PC-9 (cell line): ENCODE results near the gene CMTR1. TPM values are rescaled to one million over a fixed set of nuclear protein-coding genes. Genes with fewer than 3 reads are reported as not detected.

Experiments used
- BruUV-seq: library from RNA; stranded (reverse); fragments of 400-500 nt; replicated peaks from 2 replicates; lab custom pipeline; 2021; lab: Mats Ljungman, UMichigan
- CTCF ChIA-PET: fragments of 300-600 bp; sonication (Branson Sonifier 250); formaldehyde crosslinking; loops from one replicate; lab custom pipeline; 2022; ENCODE audit warnings: antibody characterized with exemption; lab: Charles Lee
- POLR2A ChIA-PET: fragments of 300-600 bp; sonication (Branson Sonifier 250); formaldehyde crosslinking; loops from one replicate; lab custom pipeline; 2022; ENCODE audit warnings: antibody characterized with exemption; ENCODE audit not compliant: unreplicated experiment; lab: Charles Lee
- DNase-seq, 2 experiments: peaks; one replicate each; pipeline versions ENCODE4 v3.0.0 to v3.0.0-alpha.2; 2015 to 2022; ENCODE audit warnings: mixed read lengths in 1 of 2
- H2AFZ ChIP-seq: fragments of 200-600 bp; sonication (generic); 2 replicates; pipeline ENCODE4 v1.8.1; 2017; ENCODE audit warnings: antibody characterized with exemption
- H3F3A ChIP-seq: fragments of 200-600 bp; sonication (generic); 2 replicates; pipeline ENCODE4 v1.8.1; 2017; ENCODE audit warnings: antibody characterized with exemption, mild to moderate bottlenecking, low read depth; ENCODE audit not compliant: insufficient read depth
- H3K27ac ChIP-seq: fragments of 200-600 bp; sonication (generic); 2 replicates; pipeline ENCODE4 v1.6.1; 2016; ENCODE audit warnings: mixed run types
- H3K27me3 ChIP-seq: fragments of 200-600 bp; sonication (generic); 2 replicates; pipeline ENCODE4 v1.6.1; 2016; ENCODE audit warnings: low read depth, mixed run types; ENCODE audit not compliant: insufficient read depth
- H3K36me3 ChIP-seq: fragments of 200-600 bp; sonication (generic); 2 replicates; pipeline ENCODE4 v1.6.1; 2016; ENCODE audit warnings: low read depth, mixed run types
- H3K4me1 ChIP-seq: fragments of 200-600 bp; sonication (generic); replicated peaks from 2 replicates; pipeline ENCODE4 v1.6.1; 2016; ENCODE audit warnings: mixed run types; ENCODE audit not compliant: insufficient read depth
- H3K4me2 ChIP-seq: fragments of 200-600 bp; sonication (generic); 2 replicates; pipeline ENCODE4 v1.6.1; 2017; ENCODE audit warnings: mixed run types
- H3K4me3 ChIP-seq: fragments of 200-600 bp; sonication (generic); 2 replicates; pipeline ENCODE4 v1.6.1; 2016; ENCODE audit warnings: mixed run types
- H3K79me2 ChIP-seq: fragments of 200-600 bp; sonication (generic); 2 replicates; pipeline ENCODE4 v1.6.1; 2017; ENCODE audit warnings: low read depth, mixed run types
- H3K9me2 ChIP-seq: fragments of 200-600 bp; sonication (generic); 2 replicates; pipeline ENCODE4 v1.8.1; 2017; ENCODE audit warnings: mild to moderate bottlenecking; ENCODE audit not compliant: insufficient read depth
- H3K9me3 ChIP-seq: fragments of 200-600 bp; sonication (generic); 2 replicates; pipeline ENCODE4 v1.8.1; 2016; ENCODE audit warnings: low read depth; ENCODE audit not compliant: insufficient read depth
- H4K20me1 ChIP-seq: fragments of 200-600 bp; sonication (generic); 2 replicates; pipeline ENCODE4 v1.8.1; 2017; ENCODE audit not compliant: insufficient read depth
- EZH2 ChIP-seq: fragments of 200-600 bp; sonication (generic); IDR thresholded peaks from 2 replicates; pipeline ENCODE4 v1.8.0; 2017; ENCODE audit warnings: antibody characterized with exemption, low read depth
- intact Hi-C: fragments of 100-400 bp; cut with micrococcal nuclease; formaldehyde crosslinking; loops from one replicate; pipeline ENCODE4 v1.10.0; 2022; ENCODE audit not compliant: unreplicated experiment
- total RNA-seq: library from RNA; stranded (reverse); gene quantifications from 2 replicates; pipeline ENCODE4 v1.2.3, GENCODE V29; 2021
- TF ChIP-seq, protein P1 (sequence below): fragments of 200-600 bp; sonication (generic); conservative IDR thresholded peaks from 2 replicates; pipeline ENCODE4 v1.6.1; 2017; ENCODE audit warnings: mixed run types, antibody characterized with exemption, mild to moderate bottlenecking, moderate library complexity

Gene CMTR1
- total RNA-seq, 1 experiment from 2014 or later, result 28.3 TPM

DNA sequence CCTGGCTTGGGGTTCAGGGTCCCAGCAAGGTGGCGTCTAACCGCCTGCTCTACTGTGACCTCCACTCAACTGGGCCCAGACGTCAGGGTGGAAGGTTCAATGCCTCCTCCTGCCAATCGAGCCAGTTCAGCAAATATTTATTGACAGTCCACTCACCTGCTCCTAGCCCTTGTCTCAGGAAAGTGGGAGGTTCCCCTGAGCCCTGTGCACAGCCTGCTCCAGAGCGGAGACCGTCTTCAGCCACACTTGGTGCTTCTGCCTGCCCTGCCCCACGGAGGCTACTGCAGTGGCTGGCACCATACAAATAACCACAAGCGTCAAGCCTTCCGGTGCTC, 60.6 kb downstream of the CMTR1 start:
- Histone ChIP-seq H3K4me3 (no peak overlapping the region), H3K9me2 (no peaks in the 10 kb centered on the region), H3K27me3 (no peaks in the 10 kb centered on the region), H3K4me2 (no peak overlapping the region), H2AFZ (no peak overlapping the region), H3K4me1 (no peaks in the 10 kb centered on the region), H4K20me1 (no peaks in the 10 kb centered on the region), H3F3A (no peaks in the 10 kb centered on the region), H3K9me3 (no peaks in the 10 kb centered on the region), H3K79me2 (no peaks in the 10 kb centered on the region), H3K27ac (no peak overlapping the region), H3K36me3 (no peaks in the 10 kb centered on the region)
- CTCF ChIA-PET, result no interaction called here
- no peak for DNase-seq
- BruUV-seq, result no TSS peak
- POLR2A ChIA-PET, result no interaction called here
- intact Hi-C loops, result no loop called here
- TF ChIP-seq EZH2, result no peak
- TF ChIP-seq, protein P1, sequence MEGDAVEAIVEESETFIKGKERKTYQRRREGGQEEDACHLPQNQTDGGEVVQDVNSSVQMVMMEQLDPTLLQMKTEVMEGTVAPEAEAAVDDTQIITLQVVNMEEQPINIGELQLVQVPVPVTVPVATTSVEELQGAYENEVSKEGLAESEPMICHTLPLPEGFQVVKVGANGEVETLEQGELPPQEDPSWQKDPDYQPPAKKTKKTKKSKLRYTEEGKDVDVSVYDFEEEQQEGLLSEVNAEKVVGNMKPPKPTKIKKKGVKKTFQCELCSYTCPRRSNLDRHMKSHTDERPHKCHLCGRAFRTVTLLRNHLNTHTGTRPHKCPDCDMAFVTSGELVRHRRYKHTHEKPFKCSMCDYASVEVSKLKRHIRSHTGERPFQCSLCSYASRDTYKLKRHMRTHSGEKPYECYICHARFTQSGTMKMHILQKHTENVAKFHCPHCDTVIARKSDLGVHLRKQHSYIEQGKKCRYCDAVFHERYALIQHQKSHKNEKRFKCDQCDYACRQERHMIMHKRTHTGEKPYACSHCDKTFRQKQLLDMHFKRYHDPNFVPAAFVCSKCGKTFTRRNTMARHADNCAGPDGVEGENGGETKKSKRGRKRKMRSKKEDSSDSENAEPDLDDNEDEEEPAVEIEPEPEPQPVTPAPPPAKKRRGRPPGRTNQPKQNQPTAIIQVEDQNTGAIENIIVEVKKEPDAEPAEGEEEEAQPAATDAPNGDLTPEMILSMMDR, result no peak

DNA sequence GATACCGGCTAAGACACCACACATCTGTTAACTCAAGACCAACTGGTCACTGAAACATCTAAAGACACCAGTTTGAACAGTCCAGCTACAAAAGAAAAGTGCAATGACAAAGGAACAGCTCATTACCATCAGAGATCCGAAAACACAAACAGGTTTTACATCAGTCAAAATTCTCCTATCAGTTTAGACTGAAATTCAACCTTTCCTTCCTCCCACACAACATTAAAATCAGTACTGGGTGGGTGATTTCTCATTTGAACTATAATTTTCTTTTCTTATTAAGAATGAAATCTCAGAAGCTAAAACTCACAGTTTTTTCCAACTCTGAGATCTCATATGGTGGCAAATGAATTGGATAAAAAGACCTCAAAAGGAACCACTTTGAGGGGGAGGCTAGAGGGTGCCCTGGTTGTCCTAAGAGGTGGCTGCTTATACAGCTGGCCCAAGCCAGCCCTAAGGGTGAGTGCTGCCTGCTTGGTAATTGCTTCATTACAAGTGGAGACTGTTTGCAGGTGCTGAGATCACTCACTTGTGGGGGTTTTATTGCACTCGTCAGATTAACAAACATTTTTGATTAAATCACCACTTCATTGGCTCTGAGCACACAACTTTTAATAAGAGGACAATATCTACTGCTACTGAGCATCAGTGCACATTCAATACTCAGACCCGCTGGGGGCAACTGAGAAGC, 62.4 kb downstream of the CMTR1 start:
- Histone ChIP-seq H2AFZ (no peak overlapping the region), H3K27me3 (no peaks in the 10 kb centered on the region), H3K9me2 (no peaks in the 10 kb centered on the region), H3K9me3 (no peaks in the 10 kb centered on the region), H3K4me2 (no peak overlapping the region), H3K4me1 (0 out of 2 replicates have a peak, but pooled peaks cover 6% of the 10 kb centered on the region), H3K36me3 (no peaks in the 10 kb centered on the region), H3K27ac (no peak overlapping the region), H3F3A (no peaks in the 10 kb centered on the region), H3K4me3 (no peak overlapping the region), H3K79me2 (no peaks in the 10 kb centered on the region), H4K20me1 (no peaks in the 10 kb centered on the region)
- intact Hi-C loops, result no loop called here
- no peak for DNase-seq
- TF ChIP-seq, protein P1, result no peak
- no peak for TF ChIP-seq EZH2
- BruUV-seq, result no TSS peak
- CTCF ChIA-PET, result no interaction called here
- POLR2A ChIA-PET, result no interaction called here

DNA sequence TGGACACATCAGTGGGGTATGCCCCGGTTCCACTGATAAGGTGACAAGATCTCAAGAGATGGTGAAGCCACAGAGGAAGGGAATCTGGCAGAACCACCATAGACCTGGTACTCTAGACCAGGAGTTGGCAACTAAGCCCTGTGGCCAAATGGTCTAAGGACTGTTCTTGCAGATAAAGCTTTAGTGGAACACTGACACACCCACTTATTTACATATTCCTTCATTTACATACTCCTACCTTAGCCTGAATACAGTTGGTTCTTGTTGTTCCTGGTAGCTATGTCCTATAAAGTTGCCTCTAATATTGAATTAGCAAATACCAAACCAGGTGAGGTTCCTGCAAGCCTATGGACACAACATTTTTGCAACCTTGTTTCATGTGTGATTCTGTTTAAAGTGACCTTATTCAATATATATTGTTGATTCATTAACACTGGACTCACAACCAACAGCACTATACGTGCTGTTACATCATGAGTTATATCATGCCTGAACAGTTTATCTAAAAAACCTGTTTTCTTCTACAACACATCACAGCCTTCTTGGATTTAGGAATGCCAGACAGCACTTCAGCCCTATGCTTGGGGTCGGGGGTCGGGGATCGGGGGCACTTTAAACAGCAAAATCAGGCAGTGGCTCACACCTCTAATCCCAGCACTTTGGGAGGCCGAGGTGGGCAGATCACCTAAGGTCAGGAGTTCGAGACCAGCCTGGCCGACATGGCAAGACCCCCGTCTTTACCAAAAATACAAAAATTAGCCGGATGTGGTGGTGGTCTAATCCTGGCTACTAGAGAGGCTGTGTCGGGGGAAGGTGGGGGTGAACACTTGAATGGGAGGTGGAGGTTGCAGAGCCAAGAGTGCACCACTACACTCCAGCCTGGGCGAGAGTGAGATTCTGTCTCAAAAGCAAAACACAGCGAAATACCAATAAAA, 64.2 kb downstream of the CMTR1 start:
- Histone ChIP-seq H2AFZ (no peak overlapping the region), H3K4me1 (0 out of 2 replicates have a peak, but pooled peaks cover 6% of the 10 kb centered on the region), H3F3A (no peaks in the 10 kb centered on the region; the same call in 1 of the 2 replicates), H3K36me3 (no peaks in the 10 kb centered on the region), H3K4me3 (no peak overlapping the region), H3K9me2 (no peaks in the 10 kb centered on the region), H3K9me3 (no peaks in the 10 kb centered on the region), H4K20me1 (no peaks in the 10 kb centered on the region), H3K4me2 (no peak overlapping the region), H3K79me2 (no peaks in the 10 kb centered on the region), H3K27me3 (no peaks in the 10 kb centered on the region), H3K27ac (no peak overlapping the region)
- POLR2A ChIA-PET, result no interaction called here
- BruUV-seq, result no TSS peak
- TF ChIP-seq, protein P1, result no peak
- TF ChIP-seq EZH2, result no peak
- intact Hi-C loops, result no loop called here
- CTCF ChIA-PET, result interaction anchor here (0.5 kb wide), 1 partner anchor 433 kb away, joined by 6 read pairs; no protein-coding TSS in a partner anchor
- DNase-seq, result no peak
